Activated CD8-positive, alpha-beta memory T cell treated with anti-CD3 and anti-CD28 coated beads for 4 hours (primary cell): ENCODE data around the gene ITCH.
"Not testable (repeated sequence)": the region's sequence is repeated elsewhere in the genome, so short reads cannot be mapped to it uniquely, and the experiment has no call there.

Experiments used
- DNase-seq, 2 donors: peaks; one replicate each; pipeline ENCODE4 v3.0.0-alpha.2; 2020; ENCODE audit warnings: low read depth in 2 of 2

Gene ITCH

DNA sequence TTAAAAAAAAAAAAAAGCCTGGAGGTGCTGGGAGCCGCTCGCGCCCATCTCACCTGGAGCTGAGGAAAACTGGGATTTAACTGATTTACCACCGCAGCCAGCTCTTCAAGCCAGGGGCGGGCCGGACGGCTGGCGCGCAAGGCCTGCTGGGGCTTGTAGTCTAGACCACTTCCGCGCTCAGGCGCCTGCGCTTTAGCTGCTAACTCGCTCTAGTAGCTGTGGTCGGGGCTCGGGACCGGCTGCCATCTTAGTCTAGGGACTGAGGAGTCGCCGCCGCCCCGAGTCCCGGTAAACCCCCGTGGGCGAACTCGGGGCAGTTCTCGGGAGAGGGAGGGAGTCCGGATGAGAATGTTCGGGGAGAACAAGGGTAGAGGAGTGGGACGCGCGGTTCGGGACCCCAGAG lies at the start of gene ITCH:
Gene ITCH, plus strand, starts transcription at position 212 of the 403 bp plus-strand sequence. CDS start 30,539 bp downstream, outside the sequence.
- peak; percentile 79 to 87 for DNase-seq

GRCh38 chr20:34315236-34315635 lies 47.8 kb upstream of the ITCH start:
- DNase-seq = no peak

DNA sequence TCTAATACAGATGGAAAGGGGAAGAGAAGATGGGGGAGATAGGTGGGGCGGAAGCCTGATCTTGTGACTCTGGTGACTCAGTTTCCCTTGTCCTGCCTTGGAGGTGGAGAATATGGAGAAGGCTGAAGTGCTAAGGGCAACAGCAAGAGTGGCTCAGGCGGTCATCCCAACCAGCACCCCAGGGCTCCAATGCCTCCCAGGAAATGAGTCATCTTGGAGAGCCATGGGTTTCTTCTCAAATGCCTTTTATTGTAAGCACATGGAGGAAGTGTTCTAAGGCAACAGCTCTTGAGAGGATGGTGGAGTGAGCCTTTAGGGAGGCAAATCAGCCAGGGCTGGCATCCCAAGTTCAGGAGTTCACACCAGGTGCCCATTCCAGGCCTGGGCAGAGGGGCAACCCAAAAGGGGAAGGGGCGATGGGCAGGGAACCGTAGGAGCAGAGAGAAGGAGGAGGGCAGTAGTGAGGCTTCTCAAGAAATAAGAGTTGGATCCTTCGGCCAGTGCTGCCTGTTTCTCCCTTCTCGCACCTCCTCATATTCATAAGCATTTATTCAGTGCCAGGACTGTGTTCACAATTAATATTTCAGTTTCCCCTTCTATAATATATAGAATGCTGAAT lies 46.8 kb upstream of the ITCH start:
- DNase-seq = no peak

GRCh38 chr20:34318609-34319443 lies 44.2 kb upstream of the ITCH start:
- no peak for DNase-seq

- no peak for DNase-seq
Observed at GRCh38 chr20:34320861-34321260, 42.2 kb upstream of the ITCH start.

DNA sequence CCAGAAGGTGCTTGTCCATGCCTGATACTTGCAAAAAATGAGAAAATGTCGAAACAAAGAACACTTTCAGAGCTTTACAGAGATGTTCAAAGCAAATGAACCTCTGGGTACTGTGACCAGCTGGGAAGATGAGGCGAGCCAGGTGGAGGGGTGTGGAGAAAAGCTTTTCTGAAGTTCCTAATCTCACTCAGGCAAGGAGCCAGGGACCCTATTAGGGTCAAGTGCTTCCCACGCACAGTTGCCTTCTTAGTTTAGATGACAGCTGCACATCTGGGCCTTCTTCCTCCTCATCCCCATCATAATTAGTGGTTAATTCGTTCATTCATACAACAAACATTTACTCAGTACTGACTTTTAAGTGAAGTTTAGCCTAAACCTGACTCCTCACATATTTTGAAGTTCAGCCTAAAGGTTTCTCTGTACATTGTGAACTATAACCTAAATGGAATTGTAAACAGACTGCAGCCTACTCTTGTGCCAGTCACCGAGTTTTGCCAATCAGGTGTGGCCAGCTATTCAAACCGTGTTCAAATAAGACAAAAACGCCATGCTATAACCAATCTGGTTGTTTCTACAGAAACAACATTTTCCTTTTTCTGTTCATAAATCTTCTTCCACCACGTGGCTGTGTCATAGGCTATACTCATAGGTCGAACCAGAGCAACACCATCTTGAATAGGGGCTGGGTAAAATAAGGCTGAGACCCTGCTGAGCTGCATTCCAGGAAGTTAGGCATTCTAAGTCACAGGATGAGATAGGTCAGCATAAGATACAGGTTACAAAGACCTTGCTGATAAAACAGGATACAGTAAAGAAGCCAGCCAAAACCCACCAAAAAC lies 40.6 kb upstream of the ITCH start:
- DNase-seq = no peak

DNA sequence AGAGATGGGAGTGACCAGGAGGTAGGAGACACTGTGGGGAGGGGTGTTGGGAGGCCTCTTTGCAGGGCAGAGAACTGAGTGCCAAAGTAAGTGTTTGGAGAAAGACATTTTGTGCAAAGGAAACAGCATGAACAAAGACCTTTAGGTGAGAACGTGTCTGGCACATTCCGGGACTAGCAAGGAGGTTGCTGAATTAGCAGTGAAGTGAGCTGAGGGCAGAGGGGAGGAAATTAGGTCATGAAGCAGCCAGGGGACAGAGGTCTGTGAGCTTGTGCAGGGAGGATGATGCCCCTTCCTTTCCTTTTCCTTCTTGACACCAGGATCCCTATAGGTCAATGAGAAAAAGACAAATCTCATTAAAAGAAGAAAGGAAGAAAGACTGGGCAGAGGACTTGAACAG lies 38.5 kb upstream of the ITCH start:
- no peak for DNase-seq

DNA sequence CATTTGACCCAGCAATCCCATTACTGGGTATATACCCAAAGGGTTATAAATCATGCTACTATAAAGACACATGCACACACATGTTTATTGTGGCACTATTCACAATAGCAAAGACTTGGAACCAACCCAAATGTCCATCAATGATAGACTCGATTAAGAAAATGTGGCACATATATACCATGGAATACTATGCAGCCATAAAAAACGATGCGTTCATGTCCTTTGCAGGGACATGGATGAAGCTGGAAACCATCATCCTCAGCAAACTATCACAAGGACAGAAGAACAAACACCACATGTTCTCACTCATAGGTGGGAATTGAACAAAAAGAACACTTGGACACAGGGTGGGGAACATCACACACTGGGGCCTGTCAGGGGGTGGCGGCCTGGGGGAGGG lies 34.9 kb upstream of the ITCH start:
- not testable (repeated sequence) for DNase-seq

GRCh38 chr20:34328928-34329677 lies 34.0 kb upstream of the ITCH start:
- DNase-seq = no peak

- DNase-seq = not testable (repeated sequence)
Observed at GRCh38 chr20:34330861-34331544, 32.1 kb upstream of the ITCH start.

GRCh38 chr20:34331838-34332237 lies 31.2 kb upstream of the ITCH start:
- no peak for DNase-seq

GRCh38 chr20:34332262-34332920 lies 30.7 kb upstream of the ITCH start:
- no peak for DNase-seq

GRCh38 chr20:34333786-34334185 lies 29.3 kb upstream of the ITCH start:
- DNase-seq = no peak

DNA sequence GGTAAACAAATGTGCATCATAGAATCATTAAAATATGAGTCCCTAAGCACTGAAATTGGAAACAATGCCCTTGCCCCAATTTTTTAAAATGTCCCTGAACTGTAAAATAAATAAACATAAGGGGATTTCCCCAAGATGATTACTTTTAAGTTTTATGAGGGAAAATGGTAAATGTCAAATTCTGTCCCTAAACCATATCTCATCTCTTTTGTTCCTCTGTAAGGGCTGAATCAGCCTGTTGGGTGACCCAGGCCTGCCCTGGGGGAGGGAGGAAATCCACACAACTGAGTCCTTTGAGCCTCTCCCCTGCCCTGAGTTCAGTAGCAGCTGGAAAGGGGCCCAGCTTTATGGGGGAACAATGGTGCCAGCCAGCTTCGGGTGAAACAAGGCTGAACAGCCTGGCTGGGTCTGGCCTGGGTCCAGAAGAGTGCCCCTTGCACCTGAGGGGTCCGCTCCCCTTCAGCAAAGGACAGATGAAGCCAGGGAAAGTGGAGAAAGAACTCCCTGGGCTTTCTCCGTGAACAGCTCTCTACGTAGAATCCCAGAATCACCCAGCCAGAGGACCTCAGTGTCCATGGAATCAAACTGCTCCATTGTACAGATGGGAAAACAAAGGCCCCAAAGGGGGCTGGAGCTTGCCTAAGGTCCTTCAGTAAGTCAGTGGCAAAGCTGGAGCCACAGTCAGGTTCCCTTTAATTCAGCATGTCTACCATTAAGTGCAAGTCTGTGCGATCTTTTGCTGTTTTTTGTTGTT lies 28.2 kb upstream of the ITCH start:
- DNase-seq = no peak

GRCh38 chr20:34337544-34337943 lies 25.5 kb upstream of the ITCH start:
- DNase-seq = no peak

DNA sequence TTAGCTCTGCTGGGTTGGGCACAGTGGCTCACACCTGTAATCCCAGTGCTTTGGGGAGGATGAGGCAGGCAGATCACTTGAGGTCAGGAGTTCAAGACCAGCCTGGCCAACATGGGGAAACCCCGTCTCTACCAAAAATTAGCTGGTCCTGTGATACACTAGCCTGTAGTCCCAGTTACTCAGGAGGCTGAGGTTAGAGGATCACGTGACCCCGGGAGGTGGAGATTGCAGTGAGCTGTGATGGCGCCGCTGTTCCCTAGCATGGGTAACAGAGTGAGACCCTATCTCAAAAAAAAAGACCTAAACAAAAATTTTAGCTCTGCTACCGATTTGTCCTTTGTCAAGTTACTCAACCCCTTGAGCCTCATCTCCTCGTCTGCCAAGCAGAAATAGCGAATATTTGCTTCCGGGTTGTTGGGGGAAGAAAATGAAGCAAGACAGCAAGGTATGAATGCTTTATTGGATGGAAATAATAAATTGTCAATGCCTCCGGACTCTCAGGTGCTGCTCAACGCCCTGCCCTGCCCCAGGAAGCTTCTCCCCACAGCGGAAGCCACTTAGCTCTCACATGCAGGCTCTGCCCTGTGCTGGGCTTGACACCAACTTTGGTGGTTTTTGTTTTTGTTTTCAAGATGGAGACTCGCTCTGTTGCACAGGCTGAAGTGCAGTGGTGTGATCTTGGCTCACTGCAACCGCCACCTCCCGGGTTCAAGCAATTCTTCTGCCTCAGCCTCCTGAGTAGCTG lies 24.9 kb upstream of the ITCH start:
- DNase-seq = no peak

DNA sequence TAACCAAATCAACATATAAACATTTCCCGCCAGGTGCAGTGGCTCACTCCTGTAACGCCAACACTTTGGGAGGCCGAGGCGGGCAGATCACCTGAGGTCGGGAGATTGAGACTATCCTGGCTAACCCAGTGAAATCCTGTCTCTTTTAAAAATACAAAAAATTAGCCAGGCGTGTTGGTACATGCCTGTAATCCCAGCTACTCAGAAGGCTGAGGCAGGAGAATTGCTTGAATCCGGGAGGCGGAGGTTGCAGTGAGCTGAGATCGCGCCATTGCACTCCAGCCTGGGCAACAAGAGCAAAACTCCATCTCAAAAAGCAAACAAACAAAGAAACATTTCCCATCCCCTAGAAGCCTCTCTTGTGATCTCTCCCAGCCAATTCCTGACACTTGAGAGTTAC lies 22.3 kb upstream of the ITCH start:
- not testable (repeated sequence) for DNase-seq

DNA sequence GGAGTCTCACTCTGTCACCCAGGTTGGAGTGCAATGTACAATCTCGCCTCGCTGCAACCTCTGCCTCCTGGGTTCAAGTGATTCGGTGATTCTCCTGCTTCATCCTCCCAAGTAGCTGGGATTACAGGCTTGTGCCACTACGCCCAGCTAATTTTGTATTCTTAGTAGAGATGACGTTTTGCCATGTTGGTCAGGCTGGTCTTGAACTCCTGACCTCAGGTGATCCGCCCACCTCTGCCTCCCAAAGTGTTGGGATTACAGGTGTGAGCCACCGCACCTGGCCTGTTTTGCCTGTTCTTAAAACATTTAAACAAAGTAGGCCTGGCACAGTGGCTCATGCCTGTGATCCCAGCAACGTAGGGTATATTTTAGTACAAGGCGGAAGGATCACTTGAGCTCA lies 21.9 kb upstream of the ITCH start:
- DNase-seq = not testable (repeated sequence)
